NOMO-1 (cell line): ENCODE results near the gene BRD4.

Experiments
- DNase-seq, 2 experiments: peaks; one replicate each; lab custom pipeline; 2025; ENCODE audit not compliant: unreplicated experiment in 2 of 2; lab: John Stamatoyannopoulos, UW

The BRD4 gene

GRCh38 chr19:15317392-15318071 is 14.8 kb downstream of the BRD4 start:
- no peak for DNase-seq

GRCh38 chr19:15316498-15316897 is 15.8 kb downstream of the BRD4 start:
- peak in 1 of 2 experiments; percentile 58 for DNase-seq

DNA sequence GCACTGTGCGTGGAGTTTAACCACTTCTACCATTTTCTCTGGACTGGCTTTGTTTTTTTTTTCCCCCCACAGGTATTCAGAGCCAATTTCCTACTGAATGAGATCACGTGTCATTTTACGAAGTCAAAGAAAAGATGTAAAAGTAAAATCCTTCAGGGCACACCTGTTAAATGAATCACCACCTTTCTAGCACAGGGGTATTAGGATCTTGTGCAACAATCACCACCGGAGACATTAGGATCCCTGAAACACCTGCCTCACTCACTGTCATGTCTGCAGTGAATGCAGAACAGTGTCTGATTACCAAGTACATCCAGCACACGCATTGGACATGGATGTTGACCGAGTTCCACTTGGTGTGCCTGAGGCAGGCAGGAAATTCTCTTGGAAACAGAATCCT is 17.2 kb downstream of the BRD4 start:
- no peak for DNase-seq

GRCh38 chr19:15313649-15314279 is 18.6 kb downstream of the BRD4 start:
- DNase-seq = no peak

DNA sequence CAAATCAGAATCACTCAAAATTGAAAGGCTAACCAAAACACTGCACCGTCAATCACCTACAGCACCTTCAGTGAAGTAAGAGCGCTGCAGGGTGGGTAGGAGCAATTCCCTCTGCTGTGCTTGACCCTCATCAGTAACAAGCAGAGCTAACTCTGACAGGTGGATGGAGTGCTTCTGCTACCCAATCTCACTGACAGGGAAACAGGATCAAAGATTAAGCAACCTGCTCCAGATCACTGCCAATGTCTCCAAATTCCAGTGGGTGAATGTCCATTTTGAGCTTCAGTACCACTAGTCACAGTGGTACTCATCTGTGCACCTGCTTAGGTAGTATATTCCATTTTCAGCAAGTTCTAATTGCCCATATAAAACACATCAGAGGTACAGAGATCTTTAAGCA is 25.2 kb downstream of the BRD4 start:
- DNase-seq = no peak

- no peak for DNase-seq
Observed at GRCh38 chr19:15305582-15306334, 26.6 kb downstream of the BRD4 start.

DNA sequence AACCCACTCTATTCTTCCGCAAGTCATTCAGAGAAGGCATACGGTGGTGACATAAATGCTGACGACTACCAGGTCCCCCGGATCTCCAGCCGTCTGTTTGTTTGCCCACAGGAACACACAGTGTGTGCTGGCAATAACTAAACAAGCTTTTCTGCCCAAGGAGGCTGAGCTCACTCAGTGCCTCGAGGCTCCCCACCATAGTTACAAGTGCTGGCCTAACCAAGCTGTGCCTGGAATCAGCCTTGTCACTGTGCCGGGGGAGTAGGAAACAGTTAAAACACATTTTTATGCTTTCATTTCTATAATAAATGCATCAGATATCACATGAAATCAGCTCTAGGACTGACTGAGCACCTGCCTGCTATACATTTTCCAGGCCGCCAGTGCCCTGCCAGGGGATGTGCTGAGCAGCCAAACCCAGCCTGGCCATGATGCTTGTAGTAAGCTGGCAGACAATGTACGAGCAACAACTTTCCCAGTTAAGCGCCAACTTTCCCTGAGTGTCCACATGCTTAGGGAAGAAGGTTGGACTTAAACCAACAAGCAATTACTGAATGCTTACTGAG is 28.1 kb downstream of the BRD4 start:
- DNase-seq = no peak

DNA sequence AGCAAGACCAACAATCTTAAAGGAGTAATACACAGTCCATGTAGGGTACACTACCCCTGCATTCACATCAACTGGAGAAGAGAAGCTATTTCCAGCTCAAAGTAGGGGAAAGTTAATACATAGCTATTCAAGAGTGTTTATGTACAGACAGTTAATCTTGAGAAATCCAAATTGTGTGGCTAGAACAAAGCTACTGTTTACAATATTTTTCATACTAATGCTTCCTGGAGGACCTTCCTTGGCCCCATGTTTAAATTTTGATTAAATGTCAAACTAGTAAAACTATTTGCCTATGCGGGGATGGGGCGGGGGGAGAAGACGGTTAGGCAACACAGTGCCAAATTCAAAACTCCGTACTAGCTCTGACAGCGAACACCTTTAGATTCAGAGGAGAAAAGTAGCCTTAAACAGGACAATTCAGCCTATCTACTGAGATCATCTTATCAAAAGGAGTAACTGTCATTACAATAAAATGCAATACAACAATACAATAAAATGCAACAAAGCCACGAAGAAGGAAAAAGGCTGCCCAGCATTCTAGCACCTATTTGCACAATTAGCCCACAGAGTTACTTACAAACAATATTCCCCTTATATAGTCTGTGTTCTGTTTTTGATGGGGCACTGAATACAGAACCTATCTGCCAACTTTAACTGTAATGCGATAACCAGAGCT is 29.1 kb downstream of the BRD4 start:
- DNase-seq = no peak

GRCh38 chr19:15300533-15301197 is 31.7 kb downstream of the BRD4 start:
- no peak for DNase-seq

DNA sequence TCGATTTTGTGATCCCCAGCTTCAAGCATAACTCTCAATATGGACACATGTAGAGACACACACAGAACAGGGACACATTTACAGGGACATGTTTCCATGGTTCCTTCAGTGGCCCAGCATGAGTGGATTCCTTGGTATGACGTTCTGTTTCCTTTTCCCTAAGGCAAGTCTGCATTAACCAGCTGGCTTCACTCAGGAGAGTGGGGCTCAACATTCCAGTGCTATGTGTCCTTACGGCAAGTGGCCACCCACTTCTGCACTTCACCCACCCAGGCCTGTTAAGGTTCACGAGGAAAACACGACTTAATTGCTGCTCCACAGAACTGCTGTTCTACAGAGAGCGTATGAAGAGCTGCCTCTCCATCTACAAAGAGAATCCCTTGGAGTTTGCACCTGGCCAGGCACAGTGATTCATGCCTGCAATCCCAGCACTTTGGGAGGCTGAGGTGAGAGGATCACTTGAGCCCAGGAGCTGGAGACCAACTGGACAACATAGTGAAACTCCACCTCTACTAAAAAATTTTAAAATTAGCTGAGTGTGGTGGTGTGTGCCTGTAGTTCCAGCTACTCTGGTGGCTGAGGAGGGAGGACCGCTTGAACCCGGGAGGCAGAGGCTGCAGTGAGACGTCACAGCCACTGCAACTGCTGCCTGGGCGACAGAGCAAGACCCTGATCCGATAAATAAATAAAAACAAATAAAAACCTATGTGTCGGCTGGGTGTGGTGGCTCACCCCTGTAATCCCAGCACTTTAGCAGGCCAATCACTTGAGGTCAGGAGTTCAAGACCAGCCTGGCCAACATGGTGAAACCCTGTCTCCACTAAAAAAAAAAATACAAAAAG is 32.5 kb downstream of the BRD4 start:
- no peak for DNase-seq

- no peak for DNase-seq
Observed at GRCh38 chr19:15298847-15299567, 33.3 kb downstream of the BRD4 start.

- no peak for DNase-seq
Observed at GRCh38 chr19:15297416-15298224, 34.7 kb downstream of the BRD4 start.

GRCh38 chr19:15296841-15297415 is 35.4 kb downstream of the BRD4 start:
- no peak for DNase-seq

DNA sequence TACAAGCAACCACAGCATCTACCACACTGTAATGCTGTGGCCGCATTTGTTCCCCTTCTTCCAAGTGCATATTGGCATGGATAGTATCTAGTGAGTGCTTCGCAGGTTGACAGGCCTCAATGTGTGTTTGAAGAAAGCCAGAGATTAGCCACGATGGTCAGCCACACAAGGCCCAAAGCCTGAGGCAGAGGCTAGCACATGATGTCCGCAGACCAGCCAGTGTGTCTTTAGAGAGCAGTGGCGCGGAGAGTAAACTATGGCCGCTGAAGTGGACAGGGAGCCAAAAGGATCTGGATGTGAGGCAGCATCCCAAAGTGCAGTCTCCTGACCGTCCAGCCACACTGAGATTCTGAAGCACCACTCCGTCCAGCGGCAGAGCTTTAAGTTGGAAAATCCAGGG is 36.0 kb downstream of the BRD4 start:
- DNase-seq = no peak

DNA sequence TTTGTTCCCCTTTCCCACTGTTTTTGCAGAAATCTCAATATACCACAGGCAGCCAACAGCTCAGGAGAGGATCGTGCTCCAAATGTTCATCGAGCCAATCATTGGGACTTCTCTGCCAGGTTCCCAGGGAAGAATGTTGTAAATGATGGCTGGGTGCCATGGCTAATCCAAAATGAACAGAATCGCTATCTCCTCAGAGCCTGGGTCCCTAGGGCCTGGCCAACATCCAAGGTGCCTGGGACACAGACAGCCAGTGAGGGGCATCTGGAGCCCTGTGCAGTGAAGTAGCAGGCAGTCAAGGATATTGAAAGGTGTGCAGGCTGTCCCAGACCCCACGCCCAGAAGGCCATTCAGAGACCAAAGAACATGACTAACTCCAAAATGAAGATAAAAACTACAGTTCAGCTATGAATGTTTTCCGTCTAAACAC is 37.8 kb downstream of the BRD4 start:
- DNase-seq = no peak

DNA sequence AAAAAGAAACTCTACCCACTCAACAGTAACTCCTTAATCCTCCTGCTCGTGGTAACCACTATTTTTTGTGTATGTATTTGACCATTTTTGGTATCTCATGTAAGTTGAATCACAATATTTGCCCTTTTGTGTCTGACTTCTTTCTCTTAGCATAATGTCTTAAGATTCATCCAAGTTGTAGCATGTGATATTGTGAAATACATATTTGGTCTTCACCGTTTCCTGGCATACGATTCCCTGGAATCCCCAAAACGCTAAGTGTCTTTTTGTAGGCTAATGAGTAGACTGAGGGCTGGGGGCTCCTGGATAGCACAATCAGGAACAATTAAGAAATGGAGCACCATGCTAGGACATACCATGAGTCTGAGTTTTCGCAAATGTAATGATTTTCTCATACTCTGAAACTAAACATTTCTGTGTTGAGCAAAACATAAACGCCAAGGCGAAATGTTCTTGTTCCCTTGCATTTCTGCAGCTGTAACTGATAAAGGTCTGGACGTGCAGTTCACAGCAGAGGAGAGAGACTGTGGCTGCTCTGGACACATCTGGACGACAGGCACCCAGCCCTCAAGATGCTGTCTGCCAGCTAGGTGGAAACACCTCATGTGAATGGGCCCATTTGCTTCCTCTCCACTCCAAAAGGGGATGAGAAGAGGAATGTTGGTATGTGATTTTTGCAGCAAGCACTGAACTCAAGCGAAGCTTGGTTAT is 38.4 kb downstream of the BRD4 start:
- DNase-seq = no peak
